Amniotic epithelial cell (primary cell): Measurements from ENCODE around the gene AKR1C8.
"Not testable (repeated sequence)": the region's sequence is repeated elsewhere in the genome, so short reads cannot be mapped to it uniquely, and the experiment has no call there.

Experiments
- DNase-seq: peaks from one replicate; pipeline ENCODE4 v3.0.0-alpha.2; 2010; ENCODE audit warnings: low read depth

The AKR1C8 gene

DNA sequence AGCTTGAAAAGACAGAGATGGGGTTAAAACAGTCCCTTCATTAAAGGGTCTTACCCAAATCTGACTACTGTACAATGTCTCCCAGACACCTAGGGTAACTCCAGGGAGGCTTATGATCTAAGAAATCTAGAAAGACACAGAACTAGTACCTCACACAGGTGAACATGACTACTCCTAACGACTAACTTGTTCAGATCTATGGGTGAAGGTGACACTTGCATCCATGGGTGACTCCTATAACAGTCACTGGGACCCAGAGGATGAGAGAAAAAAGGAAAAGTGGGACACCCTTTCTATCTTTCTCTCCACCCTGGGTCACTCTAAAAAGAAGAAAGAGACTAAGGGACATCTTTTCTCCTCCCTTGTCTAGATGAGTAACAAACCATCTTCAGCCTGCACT lies 19.2 kb downstream of the AKR1C8 start:
- DNase-seq: peak; percentile 17

DNA sequence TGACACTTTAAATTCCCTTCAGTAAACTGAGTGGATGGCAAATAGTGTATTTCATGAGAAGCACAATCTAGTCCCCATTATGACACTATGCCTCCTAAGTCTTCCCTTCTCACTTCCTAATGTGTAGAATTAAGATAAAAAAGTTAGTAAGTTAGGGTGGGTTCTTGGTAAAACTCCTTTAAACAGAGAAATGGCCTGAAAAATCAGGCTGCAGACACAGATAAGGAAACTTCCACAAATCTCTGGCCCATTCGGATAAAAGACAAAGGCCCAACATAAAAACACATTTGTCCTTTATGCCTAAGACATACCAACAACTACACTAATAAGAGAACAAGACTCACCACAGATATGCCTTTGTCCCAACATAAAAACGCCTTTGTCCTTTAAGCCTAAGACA lies 21.5 kb downstream of the AKR1C8 start:
- DNase-seq: no peak

DNA sequence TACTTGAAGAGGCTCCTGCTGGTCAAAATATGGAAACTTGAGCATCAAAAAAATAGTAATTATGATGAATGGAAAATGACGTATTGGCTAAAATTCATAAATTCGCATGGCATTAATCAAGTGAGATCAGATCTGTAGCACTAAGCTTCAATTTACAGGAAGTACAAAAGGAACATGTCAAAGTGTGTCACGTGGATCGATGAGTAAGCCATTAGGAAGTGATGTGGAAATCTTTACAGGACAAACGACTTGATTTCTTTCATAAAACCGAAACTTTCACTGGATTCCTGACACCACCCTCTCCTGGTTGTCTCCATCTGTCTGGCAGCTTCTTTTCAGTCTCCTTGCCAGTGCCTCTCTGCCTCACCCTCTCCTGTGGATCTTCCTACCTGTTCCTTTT lies 25.8 kb downstream of the AKR1C8 start:
- DNase-seq: no peak

DNA sequence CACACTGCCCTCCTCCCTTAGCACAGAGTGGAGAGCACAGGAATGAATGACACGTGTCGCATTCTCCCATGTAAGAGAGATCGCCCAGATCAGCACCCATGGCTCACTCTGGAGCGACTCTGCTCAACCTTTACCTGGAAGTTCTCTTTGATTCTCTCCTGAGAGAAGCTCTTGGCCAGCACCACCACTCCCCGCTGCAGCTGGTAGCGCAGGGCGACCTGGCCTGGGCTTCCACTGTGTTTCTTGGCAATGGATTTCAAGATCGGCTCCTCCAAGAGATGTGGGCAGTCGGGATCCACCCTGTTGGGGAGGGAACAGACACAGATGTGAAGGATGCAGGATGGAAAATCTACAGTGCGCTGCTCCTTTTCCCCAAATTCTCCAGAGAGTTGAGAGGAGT lies 27.4 kb downstream of the AKR1C8 start:
- no peak for DNase-seq

DNA sequence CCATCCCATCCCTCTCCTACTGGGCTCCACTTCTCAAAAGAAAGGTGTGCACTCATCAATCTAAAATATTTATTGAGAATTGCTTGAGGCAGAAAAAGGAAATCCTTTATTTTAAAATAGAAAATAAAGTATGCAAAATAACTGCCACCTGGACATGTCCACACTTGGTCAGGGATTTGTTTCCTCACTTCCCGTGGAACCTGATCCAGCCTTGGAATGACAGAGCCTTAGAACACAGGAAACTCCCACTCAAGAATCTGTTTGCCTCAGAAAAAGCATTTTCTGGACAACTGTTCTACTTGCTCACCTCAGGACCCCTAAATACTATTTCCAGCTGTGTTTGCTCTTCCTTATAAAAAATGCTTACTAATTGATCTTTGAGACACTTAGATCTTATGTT lies 29.0 kb downstream of the AKR1C8 start:
- DNase-seq: no peak

DNA sequence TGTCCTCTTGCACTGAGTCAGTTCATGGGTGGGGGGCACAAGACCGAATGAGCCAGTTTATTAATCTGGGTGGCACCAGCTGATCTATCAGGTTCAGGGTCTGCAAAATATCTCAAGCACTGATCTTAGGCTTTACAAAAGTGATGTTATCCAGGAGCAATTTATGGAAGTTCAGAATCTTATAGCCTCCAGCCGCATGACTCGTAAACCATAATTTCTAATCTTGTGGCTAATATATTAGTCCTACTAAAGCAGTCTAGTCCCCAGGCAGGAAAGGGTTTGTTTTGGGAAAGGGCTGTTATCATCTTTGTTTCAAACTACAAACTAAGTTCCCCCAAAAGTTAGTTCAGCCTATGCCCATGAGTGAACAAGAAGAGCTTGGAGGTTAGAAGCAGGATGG lies 33.9 kb downstream of the AKR1C8 start:
- no peak for DNase-seq

DNA sequence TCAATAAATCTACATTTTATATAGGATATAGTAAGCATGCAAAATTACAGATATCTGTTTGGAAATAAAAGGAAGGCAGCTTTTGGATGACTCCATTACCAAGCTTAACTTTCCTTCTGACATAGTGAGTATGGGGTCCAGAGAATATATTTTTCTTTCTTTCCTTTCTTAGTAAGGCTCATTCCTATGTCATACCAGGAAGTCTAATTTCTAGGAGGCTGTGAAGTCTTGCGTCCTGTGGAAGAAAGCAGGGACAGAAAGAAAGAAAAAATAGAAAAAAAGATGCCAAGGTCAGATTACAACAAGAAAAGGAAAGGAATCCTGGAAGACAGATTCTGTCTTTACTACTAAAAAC lies 36.3 kb downstream of the AKR1C8 start:
- DNase-seq: no peak

DNA sequence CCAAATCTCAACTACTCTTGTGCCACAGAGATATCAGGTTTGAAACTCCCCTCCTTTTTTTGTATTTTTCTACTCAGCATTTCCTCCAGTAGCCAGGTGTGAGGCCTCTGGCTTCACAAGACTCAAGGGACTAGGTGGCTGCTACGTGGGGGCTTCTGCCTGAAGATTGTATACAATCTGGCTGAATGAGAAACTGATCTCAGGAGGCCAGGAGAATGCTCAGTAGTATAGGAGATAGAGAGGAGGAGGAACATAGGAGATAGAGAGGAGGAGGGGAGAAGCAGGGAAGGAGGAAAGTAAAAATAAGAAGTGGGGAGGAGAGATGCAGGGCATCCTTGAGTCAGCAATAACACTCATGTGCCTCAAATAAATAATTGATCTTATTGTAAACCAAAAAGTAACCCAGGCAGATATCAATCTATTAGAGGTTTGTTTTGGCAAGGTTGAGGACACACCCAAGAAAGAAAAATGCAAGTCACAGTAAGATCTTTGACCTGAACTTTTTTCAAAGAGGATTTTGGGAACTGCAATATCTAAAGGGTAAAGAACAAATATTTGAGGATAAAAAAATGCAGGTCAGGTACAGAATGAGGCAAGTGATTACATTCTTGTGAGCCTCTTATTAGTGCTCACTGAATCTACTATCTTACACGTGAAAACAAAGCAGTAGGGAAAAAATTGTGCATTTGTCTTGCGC lies 36.8 kb downstream of the AKR1C8 start:
- no peak for DNase-seq

DNA sequence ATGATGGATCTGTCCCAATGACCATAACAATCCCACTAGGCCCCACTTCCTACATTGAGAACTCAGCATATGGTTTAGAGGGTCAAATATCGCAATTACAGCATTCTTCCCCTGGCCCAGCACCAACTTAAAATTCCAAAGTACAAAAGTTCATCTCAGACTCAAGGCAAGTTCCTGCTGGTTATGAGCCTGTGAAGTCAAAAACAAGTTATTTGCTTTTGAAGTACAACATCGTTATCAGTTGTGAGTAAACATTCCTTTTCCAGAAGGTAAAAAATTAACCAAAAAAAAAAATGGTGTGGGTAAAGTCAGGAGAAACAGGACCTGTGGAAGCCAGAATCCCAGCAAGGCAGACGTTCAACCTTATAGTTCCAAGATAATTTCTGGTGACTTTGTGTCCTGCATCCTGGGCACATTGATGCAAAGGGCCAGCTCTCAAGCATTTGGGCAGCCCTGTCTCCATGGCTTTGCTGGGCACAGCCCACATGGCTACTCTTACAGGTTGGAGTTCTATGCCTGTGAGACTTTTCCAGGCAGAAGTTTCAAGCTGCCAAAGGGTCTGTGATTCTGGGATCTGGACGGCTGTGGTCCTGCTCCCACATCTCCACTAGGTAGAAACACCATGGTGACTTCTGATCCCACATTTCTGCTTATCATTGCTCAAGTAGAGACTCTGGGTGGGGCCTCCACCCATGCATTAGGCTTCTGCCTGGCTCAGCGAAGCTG lies 37.5 kb downstream of the AKR1C8 start:
- DNase-seq: no peak

DNA sequence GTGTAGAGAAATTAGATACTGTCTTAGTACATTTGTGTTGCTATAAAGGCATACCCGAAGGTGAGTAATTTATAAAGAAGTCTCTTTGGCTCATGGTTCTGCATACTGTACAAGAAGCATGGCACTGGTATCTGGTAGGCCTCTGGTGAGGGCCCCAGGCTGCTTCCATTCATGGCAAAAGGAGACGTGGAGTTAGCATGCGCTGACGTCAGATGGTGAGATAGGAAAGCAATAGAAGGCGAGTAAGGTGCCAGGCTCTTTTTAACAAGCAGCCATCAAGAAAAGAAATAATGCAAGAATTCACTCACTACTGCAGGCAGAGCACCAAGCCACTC lies 38.1 kb downstream of the AKR1C8 start:
- no peak for DNase-seq

DNA sequence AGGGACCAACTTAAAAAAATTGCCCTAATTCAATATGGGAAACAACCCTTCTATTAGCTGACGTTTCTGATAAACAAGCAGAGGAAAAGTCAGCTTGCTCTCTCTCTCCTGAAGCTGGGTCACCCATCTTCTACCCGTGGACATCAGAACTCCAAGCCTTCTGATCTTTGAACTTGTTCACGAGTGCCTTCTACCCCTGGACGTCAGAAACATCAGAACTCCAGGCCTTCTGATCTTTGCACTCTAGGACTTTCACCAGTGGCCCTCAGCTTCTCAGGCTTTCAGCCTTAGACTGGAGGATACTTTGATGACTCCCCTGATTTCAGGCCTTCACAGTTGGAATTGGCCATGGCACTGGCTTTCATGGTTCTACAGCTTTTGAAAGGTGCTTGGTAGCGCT lies 41.8 kb downstream of the AKR1C8 start:
- DNase-seq: no peak

DNA sequence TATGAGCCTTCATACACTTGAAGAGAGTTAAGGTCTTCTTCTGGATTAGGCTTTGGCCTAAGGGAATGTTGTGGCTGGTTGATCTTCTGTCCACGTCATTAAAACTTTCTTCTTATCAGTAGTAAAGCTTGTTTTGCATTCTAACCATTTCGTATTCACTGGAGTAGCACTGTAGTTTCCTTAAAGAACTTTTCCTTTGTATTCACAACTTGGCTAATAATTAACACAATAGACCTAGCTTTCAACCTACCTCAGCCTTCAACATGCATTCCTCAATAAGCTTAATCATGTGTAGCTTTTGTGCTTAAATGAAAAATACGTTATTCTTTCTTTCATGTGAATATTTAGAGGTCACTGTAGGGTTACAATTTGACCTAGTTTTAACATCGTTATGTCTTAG lies 42.8 kb downstream of the AKR1C8 start:
- no peak for DNase-seq

DNA sequence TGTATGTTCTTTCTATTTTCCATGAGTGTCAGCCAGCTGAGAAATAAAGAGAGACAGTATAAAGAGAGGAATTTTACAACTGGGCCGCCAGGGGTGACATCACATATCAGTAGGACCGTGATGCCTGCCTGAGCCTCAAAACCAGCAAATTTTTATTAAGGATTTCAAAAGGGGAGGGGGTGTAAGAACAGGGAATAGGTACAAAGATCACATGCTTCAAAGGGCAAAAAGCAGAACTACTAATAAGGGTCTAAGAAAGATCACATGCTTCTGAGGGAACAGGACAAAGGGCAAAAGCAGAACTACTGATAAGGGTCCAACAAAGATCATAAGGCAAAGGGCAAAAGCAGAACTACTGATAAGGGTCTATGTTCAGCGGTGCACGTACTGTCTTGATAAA lies 47.3 kb downstream of the AKR1C8 start:
- DNase-seq: not testable (repeated sequence)

DNA sequence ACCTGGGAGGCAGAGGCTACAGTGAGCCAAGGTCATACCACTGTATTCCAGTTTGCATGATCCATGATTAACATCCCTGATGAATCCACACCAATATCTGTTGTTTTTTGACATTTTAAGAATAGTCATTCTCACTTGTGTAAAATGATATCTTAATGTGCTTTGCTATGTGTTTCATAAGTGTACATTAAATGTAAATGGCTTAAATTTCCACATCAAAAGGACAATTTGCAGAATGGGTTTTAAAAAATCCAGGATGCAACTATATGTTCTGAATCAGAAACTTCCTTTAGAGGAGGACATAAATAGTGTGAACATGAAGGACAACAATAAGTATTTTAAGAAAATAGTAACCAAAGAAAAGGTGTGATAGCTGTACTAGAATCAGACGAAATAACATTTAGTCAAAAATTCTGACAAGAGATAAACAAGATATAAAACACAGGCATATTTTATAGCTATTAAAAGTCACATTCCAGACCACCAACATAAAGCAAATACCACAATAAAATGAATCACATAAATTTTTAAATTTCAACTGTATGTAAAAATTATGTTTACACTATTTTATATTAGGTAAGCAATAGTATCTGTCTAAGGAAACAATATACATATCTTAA lies 48.4 kb downstream of the AKR1C8 start:
- DNase-seq: no peak

DNA sequence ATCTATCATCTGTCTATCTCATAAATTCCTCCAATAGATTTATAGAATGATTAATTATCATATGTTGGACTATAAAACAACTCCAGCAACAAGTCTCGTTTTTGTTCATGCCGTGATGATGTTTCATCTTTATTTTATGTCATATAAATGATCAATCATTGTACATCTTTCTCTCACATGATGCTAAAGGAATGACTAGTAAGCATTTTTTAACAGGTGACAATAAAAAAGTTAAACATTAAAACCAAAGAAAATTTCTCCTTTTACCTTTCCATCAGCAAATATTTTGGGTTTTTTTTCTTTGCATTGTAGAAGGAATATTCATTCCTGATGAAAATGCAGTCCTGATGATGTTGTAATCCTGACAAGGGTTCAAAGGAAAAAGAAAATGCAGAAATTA lies 49.4 kb downstream of the AKR1C8 start:
- no peak for DNase-seq

DNA sequence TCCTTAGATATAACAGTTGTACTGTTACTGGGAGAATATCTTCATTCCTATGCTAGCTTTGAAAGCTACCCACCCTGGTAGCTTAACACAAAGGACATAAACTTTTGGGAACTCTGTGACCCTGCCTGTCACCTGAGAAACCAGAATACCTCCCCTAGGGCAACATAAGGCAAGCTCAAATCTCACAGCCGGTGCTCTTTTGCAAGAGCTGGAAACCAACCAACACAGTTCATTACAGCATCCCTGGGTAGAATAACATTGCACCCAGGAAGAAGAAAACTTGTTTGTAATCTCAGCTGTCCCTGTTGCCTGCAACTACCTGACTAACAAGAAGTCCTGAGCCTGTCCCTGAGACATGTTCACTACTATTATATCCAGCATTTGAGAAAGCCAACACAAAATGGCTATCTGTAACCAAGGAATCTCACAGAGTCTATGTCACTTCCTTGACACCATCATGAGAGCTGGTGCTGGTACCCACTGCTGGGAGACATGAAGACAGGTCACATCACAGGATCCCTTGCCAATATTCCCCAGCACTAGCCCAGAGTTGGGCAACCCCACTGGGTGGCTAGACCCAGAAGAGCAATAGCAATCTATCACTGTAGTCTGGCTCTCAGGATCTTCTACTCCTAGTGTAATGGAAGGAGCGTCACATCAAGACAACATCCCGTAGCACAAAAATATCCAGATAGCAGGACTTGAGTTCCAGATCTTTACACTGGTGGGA lies 59.5 kb downstream of the AKR1C8 start:
- no peak for DNase-seq

DNA sequence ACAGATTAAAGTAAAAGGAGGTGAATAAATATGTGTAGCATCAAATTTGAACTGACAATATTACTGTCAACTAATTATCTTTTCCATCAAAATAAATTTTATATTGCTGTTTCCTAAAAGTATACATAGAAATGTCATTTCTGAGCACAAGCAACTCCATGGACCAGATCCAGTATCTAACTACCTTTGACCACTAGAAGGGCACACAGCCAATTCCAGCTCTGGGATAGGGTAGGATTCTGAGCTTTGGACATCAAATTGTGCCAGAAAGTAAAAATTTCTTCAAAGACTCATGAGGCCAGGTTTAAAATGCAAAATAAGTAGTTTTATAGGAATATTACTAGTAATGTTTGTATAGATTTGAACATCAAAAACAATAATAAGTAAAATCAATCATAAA lies 61.1 kb downstream of the AKR1C8 start:
- no peak for DNase-seq

DNA sequence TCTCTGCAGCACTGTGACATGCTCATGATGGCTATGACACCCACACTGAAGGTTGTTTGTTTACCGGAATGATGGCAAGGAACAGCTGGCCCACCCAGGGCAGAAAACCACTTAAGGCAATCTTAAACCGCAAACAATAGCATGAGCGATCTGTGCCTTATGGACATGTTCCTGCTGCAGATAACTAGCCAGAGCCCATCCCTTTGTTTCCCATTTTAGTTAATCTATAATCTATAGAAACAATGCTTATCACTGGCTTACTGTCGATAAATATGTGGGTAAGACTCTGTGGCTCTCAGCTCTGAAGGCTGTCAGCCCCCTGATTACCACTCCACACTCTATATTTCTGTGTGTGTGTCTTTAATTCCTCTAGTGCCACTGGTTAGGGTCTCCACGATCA lies 65.0 kb downstream of the AKR1C8 start:
- not testable (repeated sequence) for DNase-seq

DNA sequence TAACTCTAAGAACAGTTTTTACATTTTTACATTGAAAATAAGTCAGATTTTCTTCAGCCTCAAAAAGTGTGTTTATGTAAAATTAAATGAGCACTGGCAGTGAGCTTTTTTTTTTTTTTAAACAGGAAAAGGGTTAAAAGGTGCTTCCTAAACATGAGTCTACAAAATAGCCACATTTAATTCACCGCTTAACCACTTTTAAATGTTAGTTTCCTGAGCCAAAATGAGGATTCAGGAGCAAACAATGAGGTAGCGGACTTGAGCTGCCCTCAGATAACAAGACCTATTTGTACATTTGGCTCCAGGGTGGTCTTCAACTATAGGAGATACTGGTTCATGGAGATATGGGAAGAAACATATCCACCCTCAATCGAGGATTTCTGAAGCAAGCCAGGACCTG lies 67.9 kb downstream of the AKR1C8 start:
- no peak for DNase-seq

DNA sequence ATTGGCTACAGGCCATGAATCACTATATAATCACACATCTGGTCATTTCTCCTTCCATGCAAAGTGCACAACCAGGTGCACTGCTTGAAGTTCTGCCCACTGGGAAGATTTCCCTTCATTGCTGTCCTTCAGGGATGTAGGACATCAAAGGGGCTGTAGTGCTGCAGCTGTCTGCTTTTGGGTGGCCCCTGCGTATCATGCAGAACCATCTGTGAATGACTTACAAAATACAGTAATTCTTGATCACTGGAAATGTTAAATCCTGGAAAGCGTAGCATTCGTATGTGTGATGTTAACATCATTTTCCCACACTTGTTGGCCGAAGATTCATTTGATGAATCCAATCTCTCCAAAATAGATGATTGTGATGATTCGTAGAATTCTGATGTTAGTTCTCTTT lies 68.3 kb downstream of the AKR1C8 start:
- DNase-seq: no peak

DNA sequence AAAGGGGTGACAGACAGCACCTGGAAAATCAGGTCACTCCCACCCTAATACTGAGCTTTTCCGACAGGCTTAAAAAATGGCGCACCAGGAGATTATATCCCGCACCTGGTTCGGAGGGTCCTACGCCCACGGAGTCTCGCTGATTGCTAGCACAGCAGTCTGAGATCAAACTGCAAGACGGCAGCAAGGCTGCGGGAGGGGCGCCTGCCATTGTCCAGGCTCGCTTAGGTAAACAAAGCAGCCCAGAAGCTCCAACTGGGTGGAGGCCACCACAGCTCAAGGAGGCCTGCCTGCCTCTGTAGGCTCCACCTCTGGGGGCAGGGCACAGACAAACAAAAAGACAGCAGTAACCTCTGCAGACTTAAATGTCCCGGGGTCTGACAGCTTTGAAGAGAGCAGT lies 75.1 kb downstream of the AKR1C8 start:
- not testable (repeated sequence) for DNase-seq

DNA sequence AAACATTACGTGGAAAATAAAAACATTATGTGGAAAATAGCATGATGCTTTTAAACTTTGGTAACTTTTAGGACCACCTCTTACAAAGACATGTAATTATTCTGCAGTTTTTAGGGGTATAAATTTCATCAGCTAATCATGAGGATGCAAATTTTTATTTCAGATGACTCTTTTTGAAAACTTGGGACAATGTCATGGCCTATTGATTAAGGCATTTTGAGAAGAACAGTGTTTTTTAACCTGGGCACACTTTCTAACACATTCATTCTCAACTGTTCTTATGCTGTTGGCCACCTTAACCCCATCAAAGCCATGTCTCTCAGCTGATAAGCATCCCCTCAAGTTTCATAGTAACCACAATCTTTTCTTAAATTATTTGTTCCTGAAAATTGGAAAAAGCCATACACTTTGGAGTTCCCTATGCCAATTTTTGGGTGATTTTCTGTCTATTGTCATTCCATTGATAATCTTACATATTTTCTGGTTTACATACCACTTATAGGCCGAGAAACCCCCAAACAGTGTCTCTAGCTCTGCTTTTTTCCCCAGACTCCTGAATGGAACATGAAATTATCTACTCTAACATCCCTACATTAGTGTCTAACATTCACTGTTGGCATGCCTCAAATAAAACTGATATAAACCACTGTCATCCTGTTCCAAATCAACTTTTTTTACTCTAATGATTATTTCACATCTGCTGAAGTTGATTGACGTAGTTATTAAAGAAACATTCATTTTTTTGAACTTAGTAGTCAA lies 76.1 kb downstream of the AKR1C8 start:
- DNase-seq: no peak
